HG03108 (cell line): Measurements from ENCODE around the gene VEGFB.

Experiments used
- ATAC-seq: cut with Tn5 transposase; IDR thresholded peaks from one replicate; pipeline ENCODE4 v1.9.1; 2021; ENCODE audit warnings: moderate library complexity; ENCODE audit not compliant: unreplicated experiment

VEGFB gene, protein sequence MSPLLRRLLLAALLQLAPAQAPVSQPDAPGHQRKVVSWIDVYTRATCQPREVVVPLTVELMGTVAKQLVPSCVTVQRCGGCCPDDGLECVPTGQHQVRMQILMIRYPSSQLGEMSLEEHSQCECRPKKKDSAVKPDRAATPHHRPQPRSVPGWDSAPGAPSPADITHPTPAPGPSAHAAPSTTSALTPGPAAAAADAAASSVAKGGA

DNA sequence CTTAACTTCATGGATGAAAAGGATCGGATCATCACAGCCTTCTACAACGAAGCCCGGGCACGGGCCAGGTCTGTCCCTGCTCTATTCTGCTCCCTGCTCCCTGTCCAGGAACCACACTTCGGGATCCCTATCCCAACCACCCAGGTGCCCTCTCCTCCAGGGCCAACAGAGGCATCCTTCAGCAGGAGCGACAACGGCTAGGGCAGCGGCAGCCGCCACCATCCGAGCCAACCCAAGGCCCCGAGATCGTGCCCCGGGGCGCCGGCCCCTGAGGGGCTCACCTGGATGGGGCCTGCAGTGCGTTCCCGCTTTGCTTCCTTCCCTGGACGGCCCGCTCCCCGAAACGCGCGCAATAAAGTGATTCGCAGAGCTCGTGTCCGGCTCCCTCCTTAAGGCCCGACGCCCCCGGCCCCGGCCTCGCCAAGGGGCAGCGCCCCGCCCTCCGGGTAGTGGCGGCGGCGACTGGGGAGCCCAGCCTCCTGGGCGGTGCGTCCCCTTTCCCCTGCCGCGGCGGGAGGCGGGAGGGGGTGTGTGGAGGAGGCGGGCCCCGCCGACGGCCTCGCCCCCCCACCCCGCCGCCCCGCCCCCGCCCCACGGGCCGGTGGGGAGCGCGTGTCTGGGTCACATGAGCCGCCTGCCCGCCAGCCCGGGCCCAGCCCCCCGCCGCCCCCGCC lies at the start of gene VEGFB:
Gene VEGFB, plus strand, starts transcription at position 672 of the 674 bp plus-strand sequence. CDS start 250 bp downstream, outside the sequence.
- peak; percentile 34 for ATAC-seq

DNA sequence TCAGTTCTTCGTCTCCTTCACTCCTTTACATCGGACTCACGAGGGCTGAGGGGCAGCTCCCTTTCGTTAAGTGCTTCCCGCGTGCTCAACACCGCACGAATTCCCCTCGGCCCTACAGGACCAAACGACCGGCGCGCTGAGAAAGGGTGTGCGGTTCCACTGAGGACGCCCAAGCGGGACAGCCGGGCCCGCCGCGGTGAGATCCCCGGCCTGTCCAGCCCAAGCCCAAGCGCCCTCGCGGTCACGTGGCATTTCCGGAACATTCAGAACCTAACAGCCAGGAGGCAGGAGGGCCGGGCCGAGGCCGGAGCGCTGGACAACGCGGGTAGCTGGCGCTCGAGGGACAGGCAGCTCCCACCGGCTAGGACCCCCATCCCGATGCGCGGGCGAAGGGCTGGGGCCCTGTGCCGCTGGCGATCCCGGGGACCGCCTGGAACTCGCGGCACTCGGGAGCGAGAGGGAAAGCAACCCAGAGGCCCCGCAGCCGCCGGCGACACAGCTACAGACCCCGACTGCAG lies 49.1 kb upstream of the VEGFB start:
- peak; percentile 18 for ATAC-seq

DNA sequence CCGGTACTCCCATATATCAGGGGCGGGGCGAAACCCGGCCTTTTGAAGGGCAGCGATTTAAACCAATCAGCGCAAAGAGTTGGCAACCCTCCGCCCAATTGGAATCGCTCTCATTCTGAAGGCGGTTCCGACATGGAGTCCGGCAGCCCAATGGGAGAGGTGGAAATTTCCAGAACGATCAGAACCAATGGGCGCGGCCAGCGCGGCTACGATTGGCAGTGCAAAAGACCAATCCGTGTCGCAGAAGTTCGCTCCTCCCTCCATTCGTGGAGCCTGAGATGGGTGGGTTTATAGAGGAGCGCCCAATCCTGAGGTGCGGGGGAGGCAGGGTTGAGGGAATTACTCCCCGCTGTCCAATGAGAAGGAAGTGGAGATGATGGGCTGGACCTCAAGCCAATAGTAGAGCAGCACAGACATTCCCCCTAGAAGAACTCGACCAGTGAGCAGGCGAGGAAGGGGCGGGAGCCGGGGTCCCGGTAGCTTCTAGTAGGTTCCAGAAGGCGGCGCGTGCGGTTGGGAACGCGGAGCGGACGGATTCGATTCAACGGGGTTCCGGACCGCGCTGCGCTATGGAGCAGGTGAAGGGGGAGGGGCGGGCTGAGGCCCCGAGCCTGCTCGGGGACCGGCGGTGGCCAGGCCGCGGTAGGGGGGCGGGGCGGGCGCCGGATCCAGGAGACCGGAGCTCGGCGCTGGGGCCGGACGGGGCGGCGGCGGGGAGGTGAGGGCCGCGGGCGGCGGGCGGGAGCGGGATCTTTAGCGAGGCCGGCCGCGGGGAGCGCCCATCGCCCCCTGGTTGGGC lies 48.5 kb upstream of the VEGFB start, which contains the start of gene STIP1:
Gene STIP1, plus strand, starts transcription at position 479 of the 799 bp plus-strand sequence. Its CDS starts 91 bp downstream, at position 570.
- ATAC-seq, result peak; percentile 78

DNA sequence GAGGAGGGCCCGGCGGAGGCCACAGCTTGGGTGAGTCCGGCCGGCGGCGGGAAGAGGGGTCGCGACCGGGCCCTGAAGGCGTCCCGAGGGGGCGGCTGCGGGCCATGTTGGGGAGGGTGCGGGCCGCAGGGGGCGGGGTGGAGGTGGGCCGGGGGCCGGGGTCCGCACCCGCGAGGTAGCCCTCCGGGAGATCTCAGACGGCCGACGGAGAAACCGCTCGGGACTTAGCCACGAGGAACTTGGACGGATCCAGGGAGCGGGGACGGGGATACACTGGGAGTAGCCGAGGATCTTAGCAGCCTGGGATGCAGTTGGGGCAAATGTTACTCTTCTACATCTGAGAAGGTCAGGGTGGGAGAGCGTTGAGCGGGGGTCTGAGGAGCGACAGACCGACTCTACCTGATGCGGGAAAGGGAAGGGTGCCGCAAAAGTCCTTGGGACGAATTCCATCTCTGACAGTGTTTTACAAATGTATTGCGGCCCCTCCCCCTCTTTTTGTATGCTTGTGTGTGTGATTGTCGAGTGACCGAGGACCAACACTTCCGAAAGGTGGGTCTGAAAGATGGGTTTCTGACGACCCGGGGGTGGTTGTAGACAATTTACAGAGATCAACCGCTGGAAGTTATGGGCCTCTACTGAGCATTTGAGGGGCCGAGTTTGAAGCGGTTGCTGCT lies 47.8 kb upstream of the VEGFB start:
- ATAC-seq, result no peak

DNA sequence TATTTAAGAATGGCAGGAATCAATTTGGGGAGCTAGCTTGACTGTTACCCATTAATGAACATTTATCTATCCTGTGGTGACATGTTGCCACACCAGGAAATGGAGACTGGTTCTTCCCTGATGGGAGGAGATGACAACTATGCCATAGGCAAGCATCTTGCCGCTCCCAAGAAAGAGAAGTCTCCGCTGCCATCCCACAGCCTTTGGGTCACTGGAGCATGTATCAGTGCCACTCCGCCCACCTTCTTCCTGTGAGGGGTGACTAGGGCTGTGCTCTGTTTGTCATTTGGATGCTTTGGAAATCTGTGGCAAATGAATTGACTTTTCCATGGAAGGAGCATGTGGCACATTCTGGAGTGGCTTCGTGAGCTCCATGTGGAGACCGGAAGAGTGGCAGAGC lies 42.0 kb upstream of the VEGFB start:
- no peak for ATAC-seq

DNA sequence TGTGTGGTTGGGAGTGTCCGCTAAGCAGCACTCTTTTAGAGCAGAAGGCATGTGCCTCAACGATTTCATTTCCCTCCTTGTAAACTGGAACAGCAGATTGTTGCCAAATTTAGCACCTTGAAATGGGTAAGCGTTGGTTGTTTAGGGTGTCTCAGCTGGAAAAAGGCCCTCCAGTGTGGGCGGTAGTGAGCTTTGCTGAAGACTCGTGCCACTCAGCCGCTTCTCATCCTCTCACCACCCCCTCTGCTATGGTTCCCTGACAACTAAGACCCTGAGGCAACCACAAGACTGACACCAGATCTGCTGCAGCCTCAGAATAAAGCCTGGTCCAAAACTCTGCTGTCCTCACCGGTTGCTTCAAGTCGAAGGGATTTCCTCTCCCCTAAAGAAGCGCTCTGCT lies 37.8 kb upstream of the VEGFB start:
- no peak for ATAC-seq

DNA sequence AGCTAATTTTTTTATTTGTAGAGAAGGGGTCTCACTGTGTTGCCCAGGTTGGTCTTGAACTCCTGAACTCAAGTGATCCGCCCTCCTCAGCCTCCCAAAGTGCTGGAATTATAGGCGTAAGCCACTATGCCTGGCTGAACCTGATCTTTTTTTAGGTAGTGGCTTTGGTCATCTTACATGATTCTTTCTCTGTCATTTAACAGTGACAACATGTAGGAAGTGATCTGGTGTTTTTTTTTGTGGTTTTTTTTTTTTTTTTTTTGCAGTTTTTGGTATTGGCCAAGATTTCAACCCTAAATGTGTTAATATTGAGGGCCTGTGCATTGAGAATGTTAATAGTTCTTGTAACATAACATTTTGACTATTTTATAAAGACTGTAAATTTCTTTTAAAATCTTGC lies 35.9 kb upstream of the VEGFB start:
- ATAC-seq, result no peak

DNA sequence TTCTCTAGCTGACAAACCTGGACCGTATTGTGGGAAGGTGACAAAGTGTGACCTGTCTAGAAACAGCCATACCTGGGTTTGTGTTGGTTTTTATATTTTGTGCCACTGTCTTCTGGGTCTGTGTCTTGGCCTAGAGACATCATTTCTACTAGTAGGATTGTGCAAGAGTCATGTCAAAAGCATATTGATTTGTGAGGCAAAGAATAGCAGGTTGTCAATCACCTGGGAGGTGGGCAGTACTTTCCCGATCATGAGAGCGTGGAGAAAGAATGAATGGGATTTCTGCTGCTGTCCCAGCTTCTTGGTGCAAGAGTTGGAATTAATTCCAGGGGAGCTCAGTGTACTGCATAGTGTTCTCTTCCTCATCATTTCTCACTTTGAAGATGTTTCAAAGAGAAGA lies 32.8 kb upstream of the VEGFB start:
- ATAC-seq, result no peak

DNA sequence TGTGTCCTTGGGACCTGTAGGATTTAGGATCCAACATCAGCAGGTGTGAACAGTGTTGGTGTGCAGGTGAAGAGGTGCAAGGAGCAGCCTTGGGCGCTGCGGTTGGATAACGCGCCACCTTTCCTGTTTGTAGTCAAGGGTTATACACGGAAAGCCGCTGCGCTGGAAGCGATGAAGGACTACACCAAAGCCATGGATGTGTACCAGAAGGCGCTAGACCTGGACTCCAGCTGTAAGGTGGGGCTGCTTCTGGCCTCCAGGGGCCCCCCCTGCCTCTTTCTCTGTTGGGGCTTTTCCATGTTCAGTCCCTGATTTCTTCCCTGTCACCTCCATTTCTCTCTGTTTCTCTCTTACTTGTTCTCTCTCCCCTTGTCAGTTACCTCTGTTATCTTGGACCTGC lies 31.4 kb upstream of the VEGFB start:
- no peak for ATAC-seq

DNA sequence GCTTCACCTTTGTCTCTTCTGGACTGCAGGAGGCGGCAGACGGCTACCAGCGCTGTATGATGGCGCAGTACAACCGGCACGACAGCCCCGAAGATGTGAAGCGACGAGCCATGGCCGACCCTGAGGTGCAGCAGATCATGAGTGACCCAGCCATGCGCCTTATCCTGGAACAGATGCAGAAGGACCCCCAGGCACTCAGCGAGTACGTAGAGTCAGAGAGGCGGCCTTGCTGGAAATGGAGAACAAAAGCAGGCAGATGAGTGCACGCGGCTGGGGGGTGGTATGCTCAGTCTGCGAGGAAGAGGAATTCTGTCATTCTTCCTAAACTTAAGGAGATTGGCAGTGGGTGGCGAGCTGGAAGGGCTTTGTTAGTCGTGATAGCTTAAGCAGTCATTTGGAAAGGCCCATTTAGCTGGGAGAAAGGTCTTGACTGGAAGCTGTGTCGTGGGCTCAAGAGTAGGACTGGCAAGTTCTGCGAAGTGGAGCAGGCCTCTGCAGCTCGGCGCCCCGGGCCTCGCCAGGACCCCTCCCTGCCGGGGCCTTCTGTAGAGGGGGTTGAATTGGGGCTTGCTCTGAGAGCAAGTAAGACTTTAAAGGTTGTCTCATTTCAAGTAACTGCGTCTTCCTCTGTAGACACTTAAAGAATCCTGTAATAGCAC lies 30.8 kb upstream of the VEGFB start:
- no peak for ATAC-seq

DNA sequence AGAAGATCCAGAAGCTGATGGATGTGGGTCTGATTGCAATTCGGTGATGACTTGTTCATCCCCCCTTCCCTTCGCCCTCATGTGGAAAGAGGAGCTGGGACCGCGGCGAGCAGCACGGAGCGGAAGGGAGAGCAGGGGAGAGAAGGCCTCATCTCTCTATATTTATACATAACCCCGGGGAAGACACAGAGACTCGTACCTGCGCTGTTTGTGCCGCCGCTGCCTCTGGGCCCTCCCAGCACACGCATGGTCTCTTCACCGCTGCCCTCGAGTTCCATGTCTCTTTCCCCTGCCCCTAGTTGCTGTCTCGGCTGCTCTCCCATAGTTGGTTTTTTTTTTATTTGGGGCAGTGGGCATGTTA lies 30.3 kb upstream of the VEGFB start:
- no peak for ATAC-seq

DNA sequence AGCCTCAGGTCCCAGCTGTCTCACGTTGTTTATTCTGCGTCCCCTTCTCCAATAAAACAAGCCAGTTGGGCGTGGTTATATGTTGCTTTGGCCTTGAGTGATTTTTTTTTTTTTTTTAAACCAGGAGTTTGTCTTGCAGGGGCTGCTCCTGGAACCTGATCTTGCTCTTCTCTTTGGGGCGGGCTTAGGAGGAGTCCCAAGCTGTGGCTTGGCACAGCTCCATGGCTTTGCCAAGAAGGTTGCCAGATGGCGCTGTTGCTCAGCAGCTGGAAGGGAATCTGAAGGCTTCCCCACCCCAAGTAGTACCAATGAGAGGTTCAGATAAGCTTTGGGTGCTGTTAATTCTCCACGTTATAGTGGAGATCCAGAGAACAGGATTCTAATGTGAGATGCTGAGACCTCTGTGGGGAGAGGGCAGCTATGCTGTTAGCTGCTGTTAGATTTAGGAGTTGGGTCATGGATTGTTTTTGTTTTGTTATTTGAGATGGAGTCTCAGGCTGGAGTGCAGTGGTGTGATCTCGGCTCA lies 29.9 kb upstream of the VEGFB start:
- no peak for ATAC-seq

DNA sequence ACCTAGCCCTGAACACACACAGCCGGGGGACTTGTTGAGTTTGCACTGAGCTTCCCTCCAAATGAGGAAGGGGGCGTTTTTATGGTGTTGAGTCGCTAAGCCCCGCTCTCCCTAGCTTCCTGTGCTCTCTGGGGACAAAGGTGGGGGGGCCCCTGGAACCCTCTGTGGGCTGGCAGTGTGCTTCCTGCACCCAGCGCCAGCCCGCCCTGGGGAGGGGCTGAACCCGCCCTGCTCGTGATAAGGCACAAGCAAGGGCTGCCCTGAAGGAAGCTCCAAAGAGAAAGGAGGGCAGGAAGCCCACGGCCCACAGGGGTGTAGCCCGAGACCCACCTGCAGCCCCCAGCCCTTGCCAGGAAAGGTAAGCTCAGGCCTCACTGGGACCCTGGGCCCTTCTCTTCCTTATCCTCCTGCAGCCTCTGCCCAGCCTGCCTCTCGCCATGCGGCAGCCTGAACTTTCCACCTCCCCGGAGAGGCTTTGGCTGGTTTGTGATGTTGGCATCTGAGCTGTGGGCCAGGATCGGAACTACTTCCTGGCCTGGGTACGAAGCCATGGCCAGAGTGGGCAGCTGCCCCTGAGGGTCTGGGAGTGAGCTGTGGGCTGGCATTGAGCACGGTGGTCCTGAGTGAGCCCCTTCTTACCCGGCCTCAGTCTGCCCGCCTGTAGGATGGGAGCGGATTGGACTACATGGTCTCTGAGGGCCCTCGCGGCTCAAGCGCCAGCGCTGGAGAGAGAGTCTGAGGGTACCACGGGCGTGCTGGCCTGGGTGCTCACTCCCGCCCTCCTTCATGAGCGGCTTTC lies 27.7 kb upstream of the VEGFB start, which contains the start of gene FERMT3:
Gene FERMT3, plus strand, starts transcription at position 265 of the 799 bp plus-strand sequence. CDS start 644 bp downstream, outside the sequence.
- peak; percentile 39 for ATAC-seq

DNA sequence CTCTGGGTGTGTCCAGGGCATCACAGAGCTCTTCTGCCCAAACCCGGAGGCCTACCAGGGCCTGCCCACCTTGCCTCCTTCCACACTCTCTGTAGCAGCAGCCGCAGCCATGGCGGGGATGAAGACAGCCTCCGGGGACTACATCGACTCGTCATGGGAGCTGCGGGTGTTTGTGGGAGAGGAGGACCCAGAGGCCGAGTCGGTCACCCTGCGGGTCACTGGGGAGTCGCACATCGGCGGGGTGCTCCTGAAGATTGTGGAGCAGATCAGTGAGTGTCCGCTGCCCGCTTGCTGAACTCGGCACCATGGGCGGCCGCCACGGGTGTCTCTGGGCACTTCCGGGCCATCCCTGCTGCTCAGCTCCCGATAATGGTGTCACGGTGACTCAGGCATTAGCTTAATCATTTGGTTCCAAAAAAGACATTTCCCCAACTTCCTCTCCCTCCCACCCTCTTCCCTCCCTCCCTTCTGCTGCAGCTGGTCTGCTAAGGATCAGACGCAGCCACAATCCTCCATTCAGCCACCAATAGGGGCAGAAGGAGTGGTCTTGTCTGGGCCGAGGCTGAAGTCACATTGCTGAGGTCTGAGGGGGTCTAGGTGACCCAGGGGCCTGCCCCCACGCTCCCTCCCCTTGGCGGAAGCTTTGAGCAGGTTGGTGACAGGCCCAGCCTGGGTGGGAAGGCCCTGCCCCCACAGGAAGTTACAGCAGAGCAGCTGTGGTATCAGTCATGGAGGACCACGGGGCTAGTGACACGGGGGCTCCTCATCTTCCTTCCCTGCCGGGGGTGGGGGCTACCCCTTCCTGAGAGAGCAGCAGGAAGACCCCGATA lies 26.9 kb upstream of the VEGFB start:
- peak; percentile 51 for ATAC-seq

DNA sequence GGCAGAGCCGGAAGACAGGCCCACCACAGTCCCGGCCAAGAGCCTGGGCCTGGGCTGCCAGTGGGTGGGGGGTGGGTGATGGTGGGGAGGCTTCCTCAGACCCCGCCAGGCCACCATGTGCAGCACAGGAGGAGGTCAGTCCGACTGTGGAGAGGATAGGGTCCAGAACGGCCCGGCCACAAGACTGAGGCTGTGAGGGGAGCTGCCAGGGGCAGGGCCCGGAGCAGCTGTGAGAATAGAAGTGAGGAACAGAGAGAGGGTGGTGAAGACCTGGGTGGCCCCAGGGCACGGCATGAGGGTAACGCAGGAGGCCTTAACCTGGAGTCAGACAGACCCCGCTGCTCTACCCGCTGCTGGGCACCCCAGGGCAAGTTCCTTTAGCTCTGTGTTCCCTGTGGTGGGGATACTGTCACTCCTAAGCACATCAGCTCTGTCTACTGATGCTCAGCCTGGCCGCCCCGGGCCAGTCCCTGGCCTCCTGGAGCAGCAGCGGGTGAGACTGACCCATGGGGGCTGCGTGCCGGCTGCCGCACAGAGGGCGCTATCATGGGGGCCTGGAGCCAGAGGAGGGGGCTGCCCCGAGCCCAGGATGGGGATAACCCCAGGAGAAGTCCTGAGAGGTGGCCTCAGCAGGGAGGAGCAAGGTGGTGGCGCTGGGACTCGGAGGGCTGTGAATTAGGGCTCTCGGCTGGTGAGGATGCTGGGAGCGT lies 26.1 kb upstream of the VEGFB start:
- ATAC-seq, result no peak

DNA sequence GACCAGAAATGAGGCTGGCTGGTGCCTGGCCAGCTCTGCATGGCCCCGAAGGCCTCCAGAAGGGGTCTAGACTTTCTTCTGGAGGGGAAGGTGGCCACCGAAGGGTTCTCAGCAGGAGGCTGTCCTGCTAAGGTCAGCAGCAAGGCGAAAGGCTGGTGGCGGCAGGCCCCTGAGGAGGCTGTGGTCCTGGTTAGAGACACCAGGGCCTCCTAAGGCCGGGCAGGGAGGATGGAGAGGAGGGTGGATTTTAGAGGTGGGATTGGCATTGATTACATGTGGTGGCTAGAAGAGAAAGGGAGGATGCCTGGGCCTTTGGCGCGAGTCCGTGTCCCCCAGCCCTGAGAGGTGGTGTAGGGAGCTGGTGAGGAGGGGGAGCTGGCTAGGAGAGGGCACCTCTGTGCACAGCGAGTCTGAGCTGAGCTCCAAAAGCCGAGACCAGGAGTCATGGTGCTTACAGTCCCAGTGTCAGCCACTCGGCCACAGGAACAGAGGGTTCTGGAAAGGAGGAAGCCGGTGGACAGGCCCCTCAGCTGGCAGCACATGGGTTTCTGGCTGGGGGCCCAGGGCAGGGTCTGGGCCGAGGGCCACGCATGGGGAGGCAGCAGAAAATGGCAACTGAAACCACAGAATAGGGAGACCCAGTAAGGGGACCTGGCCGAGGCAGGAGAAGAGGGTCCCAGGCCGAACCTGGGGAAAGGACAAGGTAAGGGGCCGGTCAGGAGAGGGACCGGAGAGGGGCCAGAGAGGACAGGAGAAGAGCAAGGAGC lies 25.4 kb upstream of the VEGFB start:
- ATAC-seq, result no peak

DNA sequence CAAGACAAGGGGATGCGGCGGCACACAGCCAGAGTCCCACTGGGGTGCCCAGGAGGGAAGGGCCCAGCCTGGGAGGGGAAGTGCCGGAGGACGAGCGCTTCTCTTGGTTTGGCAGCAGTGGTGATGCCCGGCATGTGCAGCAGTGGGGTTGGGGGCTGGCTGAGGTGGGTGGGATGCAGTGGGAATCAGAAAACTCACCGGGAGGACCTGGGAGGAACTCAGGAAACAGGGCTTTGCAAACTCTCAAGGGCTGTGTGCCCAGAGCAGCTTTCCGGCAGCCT lies 24.9 kb upstream of the VEGFB start:
- no peak for ATAC-seq
